Endothelial cell of umbilical vein (primary cell): ENCODE data around the gene PARD3B.

ENCODE experiments used
- CTCF ChIP-seq, 2 donors: IDR thresholded peaks; 1 replicate in 1 of 2; 2 replicates in 1 of 2; pipeline ENCODE4 v1.5.1; 2011; ENCODE audit warnings: low read length in 2 of 2, mild to moderate bottlenecking in 2 of 2, moderate library complexity in 2 of 2, control low read depth in 1 of 2, inconsistent platforms in 1 of 2, low read depth in 1 of 2; ENCODE audit not compliant: insufficient read depth in 1 of 2; ENCODE audit errors: extremely low read depth in 1 of 2
- EZH2 ChIP-seq: IDR thresholded peaks from 2 replicates; pipeline ENCODE4 v1.6.1; 2012; ENCODE audit warnings: borderline replicate concordance, low read depth, mild to moderate bottlenecking, moderate library complexity, low read length, inconsistent platforms; ENCODE audit not compliant: severe bottlenecking
- MAX ChIP-seq: IDR thresholded peaks from 2 replicates; pipeline ENCODE4 v1.6.1; 2011; ENCODE audit not compliant: insufficient read depth, insufficient read length
- MYC ChIP-seq: IDR thresholded peaks from one replicate; pipeline ENCODE4 v1.6.1; 2011; ENCODE audit warnings: mild to moderate bottlenecking, low read depth, low read length
- POLR2AphosphoS5 ChIP-seq: IDR thresholded peaks from 2 replicates; pipeline ENCODE4 v1.6.1; 2012; ENCODE audit warnings: low read depth, mild to moderate bottlenecking, control low read depth, low read length, moderate library complexity; ENCODE audit not compliant: insufficient read depth

GRCh38 chr2:205661281-205661680, 1116.0 kb downstream of the PARD3B start:
- TF ChIP-seq MYC (no peak), CTCF (IDR thresholded peaks at IDR 0.05; ENCODE audit: extremely low read depth in 1 of 2, insufficient read depth in 1 of 2, low read depth in 1 of 2, low read length in 2 of 2) (no peak), POLR2AphosphoS5 (no peak), EZH2 (no peak), MAX (no peak)
